Sciatic nerve (tissue), 2 donors: ENCODE data around the gene S100A7. TPM values are rescaled to one million over a fixed set of nuclear protein-coding genes. Genes with fewer than 3 reads are reported as not detected.

Experiments
- ATAC-seq: fragments of 200-7000 bp; cut with Tn5 transposase; one replicate; pipeline ENCODE4 v1.9.1; 2020; ENCODE audit warnings: mild to moderate bottlenecking, moderate library complexity
- DNase-seq: peaks from one replicate; pipeline ENCODE4 v3.0.0-alpha.2; 2020; ENCODE audit warnings: low spot score
- intact Hi-C: fragments of 100-400 bp; cut with DNase I; formaldehyde crosslinking; loops from one replicate; pipeline ENCODE4 v1.14.2; 2022
- total RNA-seq: library from RNA; stranded (reverse); fragmentation: NEBNext Ultra II Directional; extraction: Animal tissue kit (Norgen Biotek cat#: 25700); gene quantifications from one replicate; pipeline ENCODE4 v1.2.1, GENCODE V29; 2021
- donor health status: DM: no; HTN: no; CAD: no.
- donor health status: DM: no; HTN: no; CAD: no.

S100A7 gene
- 0.85 TPM for total RNA-seq

- no peak for DNase-seq
- ATAC-seq = no peak
- intact Hi-C loops = no loop called here
Observed at GRCh38 chr1:153460551-153460950, at the start of gene S100A7. TSS of gene S100A7 (minus strand) at chr1:153460651. CDS start at chr1:153459013, 1,638 bp downstream.

- ATAC-seq = no peak
- no peak for DNase-seq
- intact Hi-C loops = no loop called here
Observed at GRCh38 chr1:153509729-153510354, 49.4 kb upstream of the S100A7 start.

GRCh38 chr1:153509036-153509435, 48.6 kb upstream of the S100A7 start:
- DNase-seq = no peak
- intact Hi-C loops = no loop called here
- ATAC-seq = no peak

- intact Hi-C loops = no loop called here
- DNase-seq = no peak
- no peak for ATAC-seq
Observed at GRCh38 chr1:153507926-153508583, 47.6 kb upstream of the S100A7 start.

GRCh38 chr1:153506831-153507413, 46.5 kb upstream of the S100A7 start:
- peak; percentile 93 for ATAC-seq
- intact Hi-C loops = no loop called here
- peak; percentile 86 for DNase-seq

- DNase-seq (no peak), ATAC-seq (peak; percentile 5)
- intact Hi-C loops = no loop called here
Observed at GRCh38 chr1:153506386-153506785, 45.9 kb upstream of the S100A7 start.

- ATAC-seq = no peak
- no peak for DNase-seq
- intact Hi-C loops = no loop called here
Observed at GRCh38 chr1:153505576-153505975, 45.1 kb upstream of the S100A7 start.

- no peak for DNase-seq
- no peak for ATAC-seq
- intact Hi-C loops = no loop called here
Observed at GRCh38 chr1:153503766-153504165, 43.3 kb upstream of the S100A7 start.

GRCh38 chr1:153498746-153499145, 38.3 kb upstream of the S100A7 start:
- ATAC-seq (no peak), DNase-seq (no peak)
- intact Hi-C loops = no loop called here

- intact Hi-C loops = no loop called here
- no peak for DNase-seq
- no peak for ATAC-seq
Observed at GRCh38 chr1:153495536-153495935, 35.1 kb upstream of the S100A7 start.

- peak; percentile 55 for ATAC-seq
- intact Hi-C loops = loop anchor here (5.0 kb wide), 1 partner anchor 143 kb away; no protein-coding TSS in a partner anchor
- peak; percentile 91 for DNase-seq
Observed at GRCh38 chr1:153494976-153495535, 34.6 kb upstream of the S100A7 start.

- ATAC-seq = no peak
- intact Hi-C loops = loop anchor here (5.0 kb wide), 1 partner anchor 141 kb away; no protein-coding TSS in a partner anchor
- DNase-seq = no peak
Observed at GRCh38 chr1:153493343-153493960, 33.0 kb upstream of the S100A7 start.

GRCh38 chr1:153490272-153491051, 30.0 kb upstream of the S100A7 start:
- ATAC-seq (peak; percentile 94), DNase-seq (peak; percentile 79)
- intact Hi-C loops = loop anchor here (5.0 kb wide), 1 partner anchor 138 kb away; no protein-coding TSS in a partner anchor

GRCh38 chr1:153488731-153489130, 28.3 kb upstream of the S100A7 start:
- ATAC-seq (no peak), DNase-seq (no peak)
- intact Hi-C loops = no loop called here

- no peak for DNase-seq
- no peak for ATAC-seq
- intact Hi-C loops = no loop called here
Observed at GRCh38 chr1:153487707-153488106, 27.3 kb upstream of the S100A7 start.

- no peak for DNase-seq
- no peak for ATAC-seq
- intact Hi-C loops = no loop called here
Observed at GRCh38 chr1:153485863-153486262, 25.4 kb upstream of the S100A7 start.

- intact Hi-C loops = no loop called here
- no peak for ATAC-seq
- no peak for DNase-seq
Observed at GRCh38 chr1:153483776-153484175, 23.3 kb upstream of the S100A7 start.

GRCh38 chr1:153481124-153481523, 20.7 kb upstream of the S100A7 start:
- intact Hi-C loops = no loop called here
- ATAC-seq (no peak), DNase-seq (no peak)
